HFFc6 (cell line): Measurements from ENCODE around the gene ST8SIA6. TPM values are rescaled to one million over a fixed set of nuclear protein-coding genes. Genes with fewer than 3 reads are reported as not detected.
"Not testable (repeated sequence)": the region's sequence is repeated elsewhere in the genome, so short reads cannot be mapped to it uniquely, and the experiment has no call there.

Source experiments
- DNase-seq: peaks from one replicate; pipeline ENCODE4 v3.0.0-alpha.2; 2018
- H3K27ac Mint-ChIP-seq: 2 replicates; pipeline ENCODE4 v1.8.0; 2020; ENCODE audit warnings: mild to moderate bottlenecking, mixed read lengths
- H3K27me3 Mint-ChIP-seq: 2 replicates; pipeline ENCODE4 v1.8.0; 2021; ENCODE audit warnings: mild to moderate bottlenecking, moderate library complexity, mixed read lengths; ENCODE audit not compliant: insufficient read depth
- H3K36me3 Mint-ChIP-seq: 2 replicates; pipeline ENCODE4 v1.8.0; 2021; ENCODE audit warnings: low read depth, mixed read lengths
- H3K4me1 Mint-ChIP-seq: 2 replicates; pipeline ENCODE4 v1.8.0; 2020; ENCODE audit warnings: low read depth, mixed read lengths
- H3K4me3 Mint-ChIP-seq: 2 replicates; pipeline ENCODE4 v1.8.0; 2020; ENCODE audit warnings: mild to moderate bottlenecking, moderate library complexity, mixed read lengths
- H3K9me3 Mint-ChIP-seq: 2 replicates; pipeline ENCODE4 v1.8.0; 2020; ENCODE audit warnings: mild to moderate bottlenecking, mixed read lengths
- long read RNA-seq: library from polyadenylated mRNA; unstranded; transcript quantifications from one replicate; pipeline ENCODE4 v2.0.0, GENCODE V29; 2019
- total RNA-seq, 6 experiments: library from RNA; stranded (reverse); fragmentation: NEBNext Ultra II Directional; extraction: Animal tissue kit (Norgen Biotek cat#: 25700); gene quantifications; 2 replicates in 1 of 6; 3 replicates in 5 of 6; pipeline ENCODE4 v1.2.3, GENCODE V29; 2021
- TF ChIP-seq, protein P1 (sequence below): fragments of 200-600 bp; sonication (generic); IDR thresholded peaks from 2 replicates; pipeline ENCODE4 v1.5.0; 2021; ENCODE audit warnings: antibody characterized with exemption, mild to moderate bottlenecking

Gene ST8SIA6
- not detected for total RNA-seq
- long read RNA-seq = 0 reads

GRCh38 chr10:17454161-17455014 lies at the start of gene ST8SIA6:
ST8SIA6 (minus strand) TSS chr10:17454595; CDS start chr10:17454255, 340 bp downstream.
- Mint-ChIP-seq H3K27me3 (peaks cover 14% of the 10 kb centered on the region), H3K27ac (no peak within 1 kb of the TSS)

GRCh38 chr10:17503795-17504194 lies 49.4 kb upstream of the ST8SIA6 start:
- Mint-ChIP-seq H3K27me3 (0 out of 2 replicates have a peak, but pooled peaks cover 2% of the 10 kb centered on the region), H3K9me3 (peaks cover 4% of the 10 kb centered on the region; the same call in 1 of the 2 replicates), H3K36me3 (peaks cover 7% of the 10 kb centered on the region), H3K27ac (no peak overlapping the region), H3K4me1 (peaks cover 38% of the 10 kb centered on the region), H3K4me3 (no peak overlapping the region)
- no peak for DNase-seq
- TF ChIP-seq, protein P1, sequence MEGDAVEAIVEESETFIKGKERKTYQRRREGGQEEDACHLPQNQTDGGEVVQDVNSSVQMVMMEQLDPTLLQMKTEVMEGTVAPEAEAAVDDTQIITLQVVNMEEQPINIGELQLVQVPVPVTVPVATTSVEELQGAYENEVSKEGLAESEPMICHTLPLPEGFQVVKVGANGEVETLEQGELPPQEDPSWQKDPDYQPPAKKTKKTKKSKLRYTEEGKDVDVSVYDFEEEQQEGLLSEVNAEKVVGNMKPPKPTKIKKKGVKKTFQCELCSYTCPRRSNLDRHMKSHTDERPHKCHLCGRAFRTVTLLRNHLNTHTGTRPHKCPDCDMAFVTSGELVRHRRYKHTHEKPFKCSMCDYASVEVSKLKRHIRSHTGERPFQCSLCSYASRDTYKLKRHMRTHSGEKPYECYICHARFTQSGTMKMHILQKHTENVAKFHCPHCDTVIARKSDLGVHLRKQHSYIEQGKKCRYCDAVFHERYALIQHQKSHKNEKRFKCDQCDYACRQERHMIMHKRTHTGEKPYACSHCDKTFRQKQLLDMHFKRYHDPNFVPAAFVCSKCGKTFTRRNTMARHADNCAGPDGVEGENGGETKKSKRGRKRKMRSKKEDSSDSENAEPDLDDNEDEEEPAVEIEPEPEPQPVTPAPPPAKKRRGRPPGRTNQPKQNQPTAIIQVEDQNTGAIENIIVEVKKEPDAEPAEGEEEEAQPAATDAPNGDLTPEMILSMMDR = no peak

More at GRCh38 chr10:17454161-17455014, at the start of gene ST8SIA6:
- H3K4me3 Mint-ChIP-seq = peak within 1 kb of the TSS; percentile 83
- peaks cover 8% of the 10 kb centered on the region for H3K9me3 Mint-ChIP-seq
- TF ChIP-seq, protein P1 = 0 out of 2 replicates have a peak, but pooled peaks have one; percentile 9
- peaks cover 8% of the 10 kb centered on the region for H3K36me3 Mint-ChIP-seq
- peaks cover 6% of the 10 kb centered on the region; the same call in 1 of the 2 replicates for H3K4me1 Mint-ChIP-seq
- DNase-seq = peak; percentile 24

- Mint-ChIP-seq H3K4me3 (no peak overlapping the region), H3K27ac (no peak overlapping the region), H3K36me3 (peaks cover 7% of the 10 kb centered on the region), H3K4me1 (peaks cover 38% of the 10 kb centered on the region), H3K27me3 (peaks cover 2% of the 10 kb centered on the region; the same call in 1 of the 2 replicates), H3K9me3 (no peaks in the 10 kb centered on the region; the same call in 1 of the 2 replicates)
- no peak for DNase-seq
- TF ChIP-seq, protein P1 = no peak
Observed at GRCh38 chr10:17502814-17503213, 48.4 kb upstream of the ST8SIA6 start.

DNA sequence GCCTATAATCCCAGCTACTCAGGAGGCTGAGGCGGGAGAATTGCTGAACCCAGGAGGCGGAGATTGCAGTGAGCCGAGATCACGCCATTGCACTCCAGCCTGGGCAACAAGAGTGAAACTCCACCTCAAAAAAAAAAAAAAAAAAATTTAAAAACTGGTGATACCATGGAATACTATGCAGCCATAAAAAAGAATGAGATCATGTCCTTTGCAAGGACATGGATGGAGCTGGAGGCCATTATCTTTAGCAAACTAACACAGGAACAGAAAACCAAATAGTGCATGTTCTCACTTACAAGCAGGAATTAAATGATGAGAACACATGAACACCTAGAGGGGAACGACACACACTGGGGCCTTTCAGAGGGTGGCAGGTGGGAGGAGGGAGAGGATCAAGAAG lies 44.6 kb upstream of the ST8SIA6 start:
- H3K27ac Mint-ChIP-seq, H3K4me3 Mint-ChIP-seq, H3K9me3 Mint-ChIP-seq, H3K36me3 Mint-ChIP-seq, H3K27me3 Mint-ChIP-seq, DNase-seq: not testable (repeated sequence)
- peaks cover 21% of the 10 kb centered on the region for H3K4me1 Mint-ChIP-seq

DNA sequence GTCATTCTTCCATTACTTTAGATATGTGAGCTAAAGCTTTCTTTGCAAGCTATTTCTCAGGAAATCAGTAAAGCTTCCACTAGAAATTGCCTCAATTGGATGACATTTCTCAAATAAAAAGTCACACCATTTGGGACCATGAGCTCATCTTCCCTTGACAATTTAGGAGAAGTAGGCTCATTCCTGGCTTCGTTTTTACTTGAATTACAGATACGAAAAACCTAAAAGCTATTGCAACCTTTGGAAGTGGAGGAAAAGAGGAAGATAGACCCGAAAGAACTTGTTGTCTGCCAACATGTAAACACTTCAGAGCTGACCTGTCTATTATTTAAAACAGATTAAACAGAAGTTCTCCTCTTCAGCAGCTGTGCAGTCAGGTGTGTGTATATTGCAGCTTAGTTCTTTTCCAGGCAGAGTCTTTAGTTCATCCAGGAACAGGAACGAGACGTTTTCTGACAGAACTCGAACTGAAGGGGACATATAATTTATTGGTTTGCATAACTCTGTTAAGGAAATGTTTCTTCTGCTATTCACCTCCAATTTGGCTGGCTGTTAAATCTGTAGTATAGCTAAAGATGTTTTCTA lies 43.1 kb upstream of the ST8SIA6 start:
- DNase-seq = no peak
- H3K27me3 Mint-ChIP-seq = no peaks in the 10 kb centered on the region; the same call in 1 of the 2 replicates
- TF ChIP-seq, protein P1 = no peak
- H3K27ac Mint-ChIP-seq = no peak overlapping the region
- no peak overlapping the region for H3K4me3 Mint-ChIP-seq
- H3K36me3 Mint-ChIP-seq = peaks cover 7% of the 10 kb centered on the region
- H3K4me1 Mint-ChIP-seq = peaks cover 16% of the 10 kb centered on the region; the same call in 1 of the 2 replicates
- H3K9me3 Mint-ChIP-seq = no peaks in the 10 kb centered on the region
